ENCODE data around the gene SPNS1. TPM values are rescaled to one million over a fixed set of nuclear protein-coding genes. Genes with fewer than 3 reads are reported as not detected.

SPNS1 gene
- total RNA-seq, 4 donors from 2014 or later: 24.2 to 34.6 (median 34.0) TPM

DNA sequence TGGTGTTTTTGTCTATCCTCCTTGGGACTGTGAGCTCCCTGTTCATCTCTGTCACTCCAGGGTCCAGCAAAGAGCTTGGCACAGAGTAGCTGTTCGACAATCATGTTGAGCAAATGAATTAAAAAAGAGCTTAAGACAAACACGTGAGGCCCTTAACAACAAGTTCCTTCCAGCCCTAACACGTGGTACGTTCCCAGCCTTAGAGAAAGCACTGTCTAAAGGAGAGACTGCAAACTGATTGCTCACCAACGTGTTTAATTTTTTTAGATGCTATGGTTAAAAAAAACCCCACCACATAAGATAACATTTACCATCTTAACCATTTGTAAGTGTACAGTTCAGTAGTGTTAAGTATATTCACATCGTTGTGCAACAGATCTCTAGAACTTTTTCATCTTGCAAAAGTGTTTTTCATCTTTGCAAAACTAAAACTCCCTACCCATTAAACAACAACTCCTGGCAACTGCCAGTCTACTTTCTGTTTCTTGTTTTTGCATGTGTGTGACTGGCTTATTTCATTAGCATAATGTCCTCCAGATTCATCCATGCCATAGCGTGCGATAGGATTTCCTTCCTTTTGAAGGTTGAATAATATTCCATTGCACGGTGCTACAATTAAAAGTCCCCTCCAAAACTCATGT, 38.5 kb downstream of the SPNS1 start:
- TF ChIP-seq, protein P1, sequence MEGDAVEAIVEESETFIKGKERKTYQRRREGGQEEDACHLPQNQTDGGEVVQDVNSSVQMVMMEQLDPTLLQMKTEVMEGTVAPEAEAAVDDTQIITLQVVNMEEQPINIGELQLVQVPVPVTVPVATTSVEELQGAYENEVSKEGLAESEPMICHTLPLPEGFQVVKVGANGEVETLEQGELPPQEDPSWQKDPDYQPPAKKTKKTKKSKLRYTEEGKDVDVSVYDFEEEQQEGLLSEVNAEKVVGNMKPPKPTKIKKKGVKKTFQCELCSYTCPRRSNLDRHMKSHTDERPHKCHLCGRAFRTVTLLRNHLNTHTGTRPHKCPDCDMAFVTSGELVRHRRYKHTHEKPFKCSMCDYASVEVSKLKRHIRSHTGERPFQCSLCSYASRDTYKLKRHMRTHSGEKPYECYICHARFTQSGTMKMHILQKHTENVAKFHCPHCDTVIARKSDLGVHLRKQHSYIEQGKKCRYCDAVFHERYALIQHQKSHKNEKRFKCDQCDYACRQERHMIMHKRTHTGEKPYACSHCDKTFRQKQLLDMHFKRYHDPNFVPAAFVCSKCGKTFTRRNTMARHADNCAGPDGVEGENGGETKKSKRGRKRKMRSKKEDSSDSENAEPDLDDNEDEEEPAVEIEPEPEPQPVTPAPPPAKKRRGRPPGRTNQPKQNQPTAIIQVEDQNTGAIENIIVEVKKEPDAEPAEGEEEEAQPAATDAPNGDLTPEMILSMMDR (IDR thresholded peaks at IDR 0.05): no peak
- no peak for TF ChIP-seq POLR2A (IDR thresholded peaks at IDR 0.05)

DNA sequence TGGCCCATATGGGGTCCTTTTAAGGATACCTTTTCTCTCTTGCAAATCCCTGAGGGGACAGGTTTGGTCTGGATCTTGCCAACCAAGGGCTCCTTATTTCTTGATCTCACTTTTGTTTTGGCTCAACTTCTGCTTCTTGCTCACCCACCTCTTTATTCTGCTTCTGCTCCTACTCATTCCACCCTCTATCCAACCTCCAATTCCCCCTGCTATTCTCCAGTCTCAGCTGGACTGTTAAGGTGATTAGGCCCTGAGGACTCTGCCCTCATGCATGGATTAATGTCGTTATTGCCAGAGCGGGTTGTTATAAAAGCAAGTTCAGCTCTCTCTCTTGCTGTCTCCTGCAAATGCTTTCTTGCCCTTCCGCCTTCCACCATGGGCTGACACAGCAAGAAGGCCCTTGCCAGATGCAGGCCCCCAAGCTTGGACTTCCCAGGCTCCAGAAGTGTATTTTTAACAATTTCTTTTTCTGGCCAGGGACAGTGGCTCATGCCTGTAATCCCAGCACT, 40.0 kb downstream of the SPNS1 start:
- no peak for TF ChIP-seq POLR2A (IDR thresholded peaks at IDR 0.05)
- TF ChIP-seq, protein P1 (IDR thresholded peaks at IDR 0.05): no peak
- H3K4me3 ChIP-seq (ENCODE audit: low read depth, poor library complexity, severe bottlenecking): no peak overlapping the region
- intact Hi-C loops (cut with DNase I; ENCODE audit: low total_unique reads): no loop called here
- WGBS, 2 donors: 90 to 93% methylated on average over 3 of the region's 3 CpGs
- no peak for DNase-seq (ENCODE audit: low spot score in 2 of 2)

More for the DNA sequence above, 38.5 kb downstream of the SPNS1 start:
- H3K4me3 ChIP-seq (ENCODE audit: low read depth, poor library complexity, severe bottlenecking): no peak overlapping the region
- intact Hi-C loops (cut with DNase I; ENCODE audit: low total_unique reads): no loop called here
- no peak for DNase-seq (ENCODE audit: low spot score in 2 of 2)
- 35 to 41% methylated on average over 9 of the region's 9 CpGs for WGBS, 2 donors

DNA sequence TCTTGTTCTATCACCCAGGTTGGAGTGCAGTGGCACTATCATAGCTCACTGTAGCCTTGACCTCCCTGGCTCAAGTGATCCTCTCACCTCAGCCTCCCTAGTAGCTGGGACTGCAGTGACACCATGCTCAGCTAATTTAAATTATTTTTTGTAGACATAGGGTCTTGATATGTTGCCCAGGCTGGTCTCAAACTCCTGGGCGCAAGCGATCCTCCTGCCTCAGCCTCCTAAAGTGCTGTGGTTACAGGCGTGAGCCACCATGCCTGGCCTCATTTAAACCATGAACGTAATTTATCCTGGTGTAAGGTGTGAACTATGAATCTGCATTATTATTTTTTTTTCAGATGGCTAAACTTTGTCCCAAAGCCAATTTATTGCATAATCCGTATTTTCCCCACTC, 47.6 kb downstream of the SPNS1 start:
- WGBS, 2 donors: 85 to 90% methylated on average over 5 of the region's 5 CpGs

DNA sequence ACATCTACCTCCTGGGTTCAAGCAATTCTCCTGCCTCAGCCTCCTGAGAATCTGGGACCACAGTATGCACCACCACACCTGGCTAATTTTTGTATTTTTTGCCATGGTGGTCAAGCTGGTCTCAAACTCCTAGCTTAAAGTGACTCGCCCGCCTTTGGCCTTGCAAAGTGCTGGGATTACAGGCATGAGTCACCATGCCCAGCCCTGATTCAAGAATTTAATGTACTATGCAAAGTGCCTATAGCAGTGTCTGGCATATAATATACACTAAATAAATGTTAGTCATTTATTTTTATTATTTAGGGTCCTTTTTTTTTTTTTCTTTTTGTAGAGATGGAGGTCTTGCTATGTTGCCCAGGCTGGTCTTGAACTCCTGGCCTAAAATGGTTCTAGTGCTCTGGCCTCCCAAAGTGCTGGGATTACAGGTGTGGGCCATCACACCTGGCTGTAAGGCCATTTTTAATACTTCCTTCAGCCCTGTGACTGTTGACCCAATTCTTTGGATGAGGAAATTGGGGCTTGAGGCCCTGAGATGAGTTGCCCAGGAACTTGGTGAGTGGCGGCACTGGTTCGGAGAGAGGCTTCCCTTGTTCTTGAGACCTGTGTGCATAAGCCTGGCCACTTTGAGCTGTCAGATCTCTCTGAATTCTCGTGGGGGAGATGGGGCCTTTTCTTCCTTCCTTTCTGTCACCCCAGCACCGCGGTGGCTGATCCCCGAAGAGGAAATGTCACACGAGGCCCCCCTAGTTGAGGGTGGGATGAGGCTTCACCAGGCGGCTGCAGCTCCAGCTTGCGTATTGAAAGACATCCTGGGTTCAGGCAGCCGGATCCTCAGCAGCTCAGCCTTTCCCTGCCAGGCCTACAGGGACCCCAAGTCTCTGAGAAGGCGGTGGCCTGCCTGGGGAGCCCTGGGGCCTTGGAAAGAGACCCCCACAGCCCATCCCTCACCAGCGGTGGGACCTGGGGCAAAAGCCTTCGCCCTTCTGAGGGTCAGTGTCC, 49.0 kb downstream of the SPNS1 start:
- 75 to 76% methylated on average over 15 of the region's 15 CpGs for WGBS, 2 donors
- no peak for TF ChIP-seq POLR2A (IDR thresholded peaks at IDR 0.05)
- TF ChIP-seq, protein P1 (IDR thresholded peaks at IDR 0.05): no peak
- no peak overlapping the region for H3K4me3 ChIP-seq (ENCODE audit: low read depth, poor library complexity, severe bottlenecking)
- intact Hi-C loops (cut with DNase I; ENCODE audit: low total_unique reads): no loop called here
- no peak for DNase-seq (ENCODE audit: low spot score in 2 of 2)

More for the DNA sequence above, 47.6 kb downstream of the SPNS1 start:
- TF ChIP-seq, protein P1 (IDR thresholded peaks at IDR 0.05): no peak
- no peak overlapping the region for H3K4me3 ChIP-seq (ENCODE audit: low read depth, poor library complexity, severe bottlenecking)
- no peak for DNase-seq (ENCODE audit: low spot score in 2 of 2)
- intact Hi-C loops (cut with DNase I; ENCODE audit: low total_unique reads): no loop called here

DNA sequence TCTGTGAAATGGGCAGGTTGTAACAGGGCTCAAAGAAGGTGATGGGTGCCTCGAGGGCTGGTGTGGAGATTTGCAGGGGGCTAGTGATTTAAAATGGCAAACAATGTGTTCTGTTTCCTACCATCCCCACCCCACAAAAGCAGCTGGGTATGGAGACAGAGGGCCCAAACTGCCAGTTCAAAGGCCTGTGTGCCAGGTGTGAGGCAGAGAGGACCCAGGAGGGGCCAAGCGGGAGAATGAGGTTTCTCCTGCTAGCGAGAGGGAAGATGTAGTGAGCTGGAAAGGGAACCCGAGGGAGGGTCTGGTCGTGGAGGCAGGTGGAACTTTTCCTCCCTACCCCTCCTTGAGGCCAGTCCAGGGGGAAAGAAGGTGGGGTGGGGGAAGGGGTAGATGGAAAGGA, 49.7 kb downstream of the SPNS1 start:
- H3K4me3 ChIP-seq (ENCODE audit: low read depth, poor library complexity, severe bottlenecking): no peak overlapping the region
- TF ChIP-seq POLR2A (IDR thresholded peaks at IDR 0.05): no peak
- TF ChIP-seq, protein P1 (IDR thresholded peaks at IDR 0.05): no peak
- DNase-seq (ENCODE audit: low spot score in 2 of 2): no peak
- 59 to 65% methylated on average over 5 of the region's 5 CpGs for WGBS, 2 donors
- intact Hi-C loops (cut with DNase I; ENCODE audit: low total_unique reads): no loop called here
